IMR-90 (cell line): Measurements from ENCODE around the gene PPP1R14C. TPM values are rescaled to one million over a fixed set of nuclear protein-coding genes. Genes with fewer than 3 reads are reported as not detected.

ENCODE experiments used
- ATAC-seq: fragments of 200-7000 bp; cut with Tn5 transposase; 2 replicates; pipeline ENCODE4 v1.9.1; 2020; ENCODE audit warnings: low read depth, mild to moderate bottlenecking, moderate library complexity
- BruUV-seq: library from RNA; stranded (reverse); fragments of 400-500 nt; replicated peaks from 2 replicates; lab custom pipeline; 2021; lab: Mats Ljungman, UMichigan
- CTCF ChIA-PET: fragments of 300-600 bp; formaldehyde crosslinking; extraction: SDS; loops from one replicate; lab custom pipeline; 2021; ENCODE audit warnings: antibody characterized with exemption; lab: Yijun Ruan, JAX
- POLR2A ChIA-PET: fragments of 300-600 bp; sonication (Branson Sonifier 250); formaldehyde crosslinking; loops from one replicate; lab custom pipeline; 2022; ENCODE audit warnings: antibody characterized with exemption; ENCODE audit not compliant: unreplicated experiment; lab: Charles Lee
- DNase-seq: peaks from one replicate; pipeline ENCODE4 v3.0.0; 2013
- H2AFZ ChIP-seq: replicated peaks from 2 replicates; pipeline ENCODE3; 2013; ENCODE audit warnings: low read length, mild to moderate bottlenecking; ENCODE audit not compliant: poor library complexity
- H2AK5ac ChIP-seq: 2 replicates; pipeline ENCODE4 v1.6.1; 2013; ENCODE audit warnings: low read depth, low read length, inconsistent platforms
- H2AK9ac ChIP-seq: replicated peaks from 2 replicates; pipeline ENCODE3; 2013; ENCODE audit warnings: mild to moderate bottlenecking, low read depth, low read length, moderate library complexity; ENCODE audit not compliant: poor library complexity
- H2BK120ac ChIP-seq: 2 replicates; pipeline ENCODE4 v1.6.1; 2013; ENCODE audit warnings: low read depth, low read length, inconsistent platforms
- H2BK15ac ChIP-seq: 3 replicates; pipeline ENCODE4 v1.6.1; 2013; ENCODE audit warnings: low read depth, low read length, inconsistent platforms
- H2BK20ac ChIP-seq: 2 replicates; pipeline ENCODE4 v1.6.1; 2013; ENCODE audit warnings: low read depth, mild to moderate bottlenecking, inconsistent platforms, low read length, moderate library complexity
- H2BK5ac ChIP-seq: 2 replicates; pipeline ENCODE4 v1.6.1; 2013; ENCODE audit warnings: mild to moderate bottlenecking, low read depth, low read length, inconsistent platforms; ENCODE audit not compliant: poor library complexity, severe bottlenecking
- H3K14ac ChIP-seq: replicated peaks from 2 replicates; pipeline ENCODE4 v1.6.1; 2013; ENCODE audit warnings: low read depth, low read length, inconsistent platforms
- H3K18ac ChIP-seq: 2 replicates; pipeline ENCODE4 v1.6.1; 2013; ENCODE audit warnings: low read depth, low read length, control low read depth
- H3K23ac ChIP-seq: 2 replicates; pipeline ENCODE4 v1.6.1; 2013; ENCODE audit warnings: low read depth, low read length, inconsistent platforms
- H3K27ac ChIP-seq: 2 replicates; pipeline ENCODE4 v1.5.1; 2013; ENCODE audit warnings: mild to moderate bottlenecking, control low read depth, low read length; ENCODE audit not compliant: insufficient read depth
- H3K27me3 ChIP-seq: 2 replicates; pipeline ENCODE4 v1.6.1; 2013; ENCODE audit warnings: low read length; ENCODE audit not compliant: control insufficient read depth, insufficient read depth
- H3K36me3 ChIP-seq: 2 replicates; pipeline ENCODE4 v1.6.1; 2013; ENCODE audit warnings: low read length, mixed read lengths; ENCODE audit not compliant: control insufficient read depth, insufficient read depth
- H3K4ac ChIP-seq: 2 replicates; pipeline ENCODE4 v1.6.1; 2013; ENCODE audit warnings: low read depth, low read length, inconsistent platforms
- H3K4me1 ChIP-seq: 2 replicates; pipeline ENCODE4 v1.6.1; 2013; ENCODE audit warnings: low read length, mixed read lengths; ENCODE audit not compliant: control insufficient read depth, insufficient read depth
- H3K4me2 ChIP-seq: 2 replicates; pipeline ENCODE4 v1.6.1; 2013; ENCODE audit warnings: low read depth, mild to moderate bottlenecking, control low read depth, low read length, moderate library complexity
- H3K4me3 ChIP-seq: 2 replicates; pipeline ENCODE4 v1.5.1; 2013; ENCODE audit warnings: low read depth, mild to moderate bottlenecking, control low read depth, low read length, moderate library complexity; ENCODE audit not compliant: insufficient read depth
- H3K56ac ChIP-seq: 2 replicates; pipeline ENCODE4 v1.6.1; 2013; ENCODE audit warnings: low read length, inconsistent platforms; ENCODE audit not compliant: insufficient read depth; ENCODE audit errors: extremely low read depth
- H3K79me1 ChIP-seq, 2 experiments: 2 replicates each; pipeline ENCODE4 v1.6.1; 2013; ENCODE audit warnings: low read length in 2 of 2, inconsistent platforms in 1 of 2, low read depth in 1 of 2
- H3K9ac ChIP-seq: 2 replicates; pipeline ENCODE4 v1.6.1; 2013; ENCODE audit warnings: low read depth, low read length, control low read depth
- H3K9me1 ChIP-seq: 2 replicates; pipeline ENCODE4 v1.6.1; 2013; ENCODE audit warnings: low read length, inconsistent platforms; ENCODE audit not compliant: insufficient read depth
- H3K9me3 ChIP-seq: 2 replicates; pipeline ENCODE4 v1.6.1; 2013; ENCODE audit warnings: low read length; ENCODE audit not compliant: control insufficient read depth, insufficient read depth
- H4K20me1 ChIP-seq: 2 replicates; pipeline ENCODE4 v1.6.1; 2013; ENCODE audit warnings: low read length, inconsistent platforms; ENCODE audit not compliant: insufficient read depth
- H4K5ac ChIP-seq: 2 replicates; pipeline ENCODE4 v1.6.1; 2013; ENCODE audit warnings: mild to moderate bottlenecking, low read depth, low read length, control low read depth
- H4K8ac ChIP-seq, 2 experiments: 2 replicates each; pipeline ENCODE4 v1.6.1; 2013; ENCODE audit warnings: low read depth in 2 of 2, low read length in 2 of 2, control low read depth in 1 of 2, inconsistent platforms in 1 of 2
- H4K91ac ChIP-seq: 2 replicates; pipeline ENCODE4 v1.6.1; 2013; ENCODE audit warnings: low read depth, low read length, inconsistent platforms; ENCODE audit not compliant: insufficient read depth
- BHLHE40 ChIP-seq: fragments of 150-350 bp; IDR thresholded peaks from 2 replicates; pipeline ENCODE4 v1.6.1; 2016; ENCODE audit warnings: mild to moderate bottlenecking, low read depth, low read length
- CEBPB ChIP-seq: IDR thresholded peaks from 2 replicates; pipeline ENCODE4 v1.6.1; 2012; ENCODE audit warnings: low read depth, low read length, improper control_type of control experiment
- CHD1 ChIP-seq: IDR thresholded peaks from 2 replicates; pipeline ENCODE4 v1.6.1; 2012; ENCODE audit warnings: low read depth, low read length, improper control_type of control experiment
- FOS ChIP-seq: fragments of 150-350 bp; IDR thresholded peaks from 2 replicates; pipeline ENCODE4 v1.6.1; 2016; ENCODE audit warnings: low read depth, low read length
- POLR2A ChIP-seq: IDR thresholded peaks from 2 replicates; pipeline ENCODE4 v1.6.1; 2012; ENCODE audit warnings: mild to moderate bottlenecking, low read depth, low read length
- SMC3 ChIP-seq: fragments of 150-350 bp; IDR thresholded peaks from 2 replicates; pipeline ENCODE4 v1.6.1; 2016; ENCODE audit warnings: low read depth, mild to moderate bottlenecking, antibody characterized with exemption, low read length, moderate library complexity
- WGBS, 2 experiments: methylation state at CpG; one replicate each; pipeline versions ENCODE4 v1.1.5 to v1.1.7; 2013; ENCODE audit warnings: missing lambda C conversion rate in 2 of 2; ENCODE audit not compliant: insufficient read length in 1 of 2; ENCODE audit errors: extremely low coverage in 2 of 2; 5-methylcytosine and 5-hydroxymethylcytosine counted together
- dilution Hi-C: fragments of 300-500 bp; cut with HindIII; formaldehyde crosslinking; loops from one replicate; pipeline ENCODE4 v1.14.3; 2018; ENCODE audit warnings: low sequenced_read_pairs; ENCODE audit not compliant: unreplicated experiment
- in situ Hi-C: fragments of 300-500 bp; cut with MboI; formaldehyde crosslinking; loops from 3 replicates; pipeline ENCODE4 v1.14.3; 2019; ENCODE audit warnings: low sequenced_read_pairs, inconsistent platforms, mixed read lengths
- intact Hi-C: fragments of 100-400 bp; cut with micrococcal nuclease; formaldehyde crosslinking; loops from 2 replicates; pipeline ENCODE4 v1.10.0; 2022
- polyA plus RNA-seq, 3 experiments: library from polyadenylated mRNA; depleted of rRNA; stranded (reverse); fragments of >200 nt; gene quantifications; 2 replicates each; pipeline ENCODE4 v1.2.3, GENCODE V29; 2012; ENCODE audit warnings: low replicate concordance in 1 of 3
- total RNA-seq: library from RNA; depleted of rRNA; stranded (reverse); fragments of >200 nt; gene quantifications from 2 replicates; pipeline ENCODE4 v1.2.3, GENCODE V29; 2012
- TF ChIP-seq, protein P1 (sequence below): fragments of 150-350 bp; IDR thresholded peaks from 2 replicates; pipeline ENCODE4 v1.6.1; 2016; ENCODE audit warnings: low read depth, mild to moderate bottlenecking, low read length, moderate library complexity, borderline replicate concordance

Gene PPP1R14C
- total and polyA plus RNA-seq, 2 of the 4 experiments (the other 2 are of a cell fraction), result not detected

DNA sequence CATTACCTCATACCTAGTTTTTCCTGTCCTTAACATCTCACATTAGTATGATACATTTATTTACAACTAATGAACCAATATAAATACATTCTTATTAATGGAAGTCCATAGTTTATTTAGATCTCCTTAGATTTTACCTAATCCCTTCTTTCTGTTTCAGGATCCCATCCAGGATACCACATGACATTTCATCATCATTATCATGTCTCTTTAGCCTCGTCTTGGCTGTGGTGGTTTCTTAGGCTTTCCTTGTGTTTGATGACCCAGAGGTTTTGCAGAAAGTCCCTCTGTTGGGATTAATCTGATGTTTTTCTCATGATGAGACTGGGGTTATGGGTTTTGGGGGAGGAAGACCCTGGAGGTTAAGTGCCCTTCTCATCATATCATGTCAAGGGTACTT lies 136.7 kb downstream of the PPP1R14C start:
- peaks cover 3% of the 10 kb centered on the region; the same call in 1 of the 2 replicates for H3K27me3 ChIP-seq
- DNase-seq, result no peak
- no peak overlapping the region for H4K8ac ChIP-seq
- H3K4me3 ChIP-seq, result no peak overlapping the region
- no peaks in the 10 kb centered on the region for H3K79me1 ChIP-seq
- no peaks in the 10 kb centered on the region for H3K9me1 ChIP-seq
- no peak overlapping the region for H3K9ac ChIP-seq
- intact Hi-C loops (no loop called here), in situ Hi-C loops (no loop called here), dilution Hi-C loops (no loop called here)
- no peak overlapping the region for H3K4ac ChIP-seq
- H4K20me1 ChIP-seq, result no peaks in the 10 kb centered on the region
- no peak overlapping the region for H4K91ac ChIP-seq
- H2AFZ ChIP-seq, result no peak overlapping the region
- POLR2A ChIA-PET, result no interaction called here
- ATAC-seq, result no peak
- no peak overlapping the region for H3K56ac ChIP-seq
- H4K5ac ChIP-seq, result no peak overlapping the region
- peaks cover 2% of the 10 kb centered on the region; the same call in 1 of the 2 replicates for H3K9me3 ChIP-seq
- H3K23ac ChIP-seq, result no peak overlapping the region
- no peak overlapping the region for H2BK5ac ChIP-seq
- no peak for TF ChIP-seq FOS
- no peak for TF ChIP-seq CHD1
- no peak for TF ChIP-seq CEBPB
- no peak for TF ChIP-seq SMC3
- no peak for TF ChIP-seq POLR2A
- no peak for TF ChIP-seq BHLHE40
- TF ChIP-seq, protein P1, sequence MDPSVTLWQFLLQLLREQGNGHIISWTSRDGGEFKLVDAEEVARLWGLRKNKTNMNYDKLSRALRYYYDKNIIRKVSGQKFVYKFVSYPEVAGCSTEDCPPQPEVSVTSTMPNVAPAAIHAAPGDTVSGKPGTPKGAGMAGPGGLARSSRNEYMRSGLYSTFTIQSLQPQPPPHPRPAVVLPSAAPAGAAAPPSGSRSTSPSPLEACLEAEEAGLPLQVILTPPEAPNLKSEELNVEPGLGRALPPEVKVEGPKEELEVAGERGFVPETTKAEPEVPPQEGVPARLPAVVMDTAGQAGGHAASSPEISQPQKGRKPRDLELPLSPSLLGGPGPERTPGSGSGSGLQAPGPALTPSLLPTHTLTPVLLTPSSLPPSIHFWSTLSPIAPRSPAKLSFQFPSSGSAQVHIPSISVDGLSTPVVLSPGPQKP, result no peak
- H2BK120ac ChIP-seq, result no peak overlapping the region
- no peaks in the 10 kb centered on the region for H3K36me3 ChIP-seq
- BruUV-seq, result no TSS peak
- no peak overlapping the region for H3K4me2 ChIP-seq
- no peak overlapping the region for H2AK9ac ChIP-seq
- H3K27ac ChIP-seq, result no peak overlapping the region
- no peak overlapping the region for H3K14ac ChIP-seq
- whole genome bisulfite sequencing, 2 experiments, result no CpG with 5 or more reads among the region's 1 CpG
- no peak overlapping the region for H2AK5ac ChIP-seq
- H2BK15ac ChIP-seq, result no peak overlapping the region
- no peak overlapping the region for H3K18ac ChIP-seq
- no peak overlapping the region for H2BK20ac ChIP-seq
- CTCF ChIA-PET, result no interaction called here
- H3K4me1 ChIP-seq, result no peaks in the 10 kb centered on the region
